RWPE2 (cell line): ENCODE results near the gene HHAT.
"Not testable (repeated sequence)": the region's sequence is repeated elsewhere in the genome, so short reads cannot be mapped to it uniquely, and the experiment has no call there.

Experiments
- ATAC-seq: fragments of 200-7000 bp; cut with Tn5 transposase; 3 replicates; pipeline ENCODE4 v1.9.1; 2021; ENCODE audit warnings: low read depth
- DNase-seq: peaks from one replicate; pipeline ENCODE4 v3.0.0-alpha.2; 2020; ENCODE audit warnings: low spot score
- H3K27ac ChIP-seq: fragments of 450-650 bp; 2 replicates; pipeline ENCODE4 v1.5.1; 2017; ENCODE audit warnings: mild to moderate bottlenecking; ENCODE audit not compliant: poor library complexity, severe bottlenecking
- H3K27me3 ChIP-seq: fragments of 250-450 bp; sonication (Bioruptor Pico); 2 replicates; pipeline ENCODE4 v1.5.1; 2021; ENCODE audit warnings: mild to moderate bottlenecking, moderate library complexity; ENCODE audit not compliant: insufficient read depth, poor library complexity, severe bottlenecking
- H3K36me3 ChIP-seq: fragments of 250-450 bp; sonication (Bioruptor Pico); 2 replicates; pipeline ENCODE4 v1.5.1; 2020; ENCODE audit warnings: low read depth, mild to moderate bottlenecking, moderate library complexity
- H3K4me1 ChIP-seq: fragments of 250-450 bp; sonication (Bioruptor Pico); 2 replicates; pipeline ENCODE4 v1.5.1; 2021; ENCODE audit warnings: mild to moderate bottlenecking, moderate library complexity; ENCODE audit not compliant: insufficient read depth, poor library complexity, severe bottlenecking
- H3K4me3 ChIP-seq: fragments of 250-450 bp; sonication (Bioruptor Pico); 2 replicates; pipeline ENCODE4 v1.5.1; 2021; ENCODE audit warnings: mild to moderate bottlenecking, moderate library complexity; ENCODE audit not compliant: severe bottlenecking
- H3K9me3 ChIP-seq: fragments of 250-450 bp; sonication (Bioruptor Pico); 2 replicates; pipeline ENCODE4 v1.5.1; 2021; ENCODE audit warnings: mild to moderate bottlenecking, moderate library complexity; ENCODE audit not compliant: severe bottlenecking
- TF ChIP-seq, protein P1 (sequence below): fragments of 450-650 bp; IDR thresholded peaks from one replicate; pipeline ENCODE4 v1.5.1; 2017; ENCODE audit warnings: mild to moderate bottlenecking, moderate library complexity; ENCODE audit not compliant: poor library complexity, severe bottlenecking

HHAT gene

DNA sequence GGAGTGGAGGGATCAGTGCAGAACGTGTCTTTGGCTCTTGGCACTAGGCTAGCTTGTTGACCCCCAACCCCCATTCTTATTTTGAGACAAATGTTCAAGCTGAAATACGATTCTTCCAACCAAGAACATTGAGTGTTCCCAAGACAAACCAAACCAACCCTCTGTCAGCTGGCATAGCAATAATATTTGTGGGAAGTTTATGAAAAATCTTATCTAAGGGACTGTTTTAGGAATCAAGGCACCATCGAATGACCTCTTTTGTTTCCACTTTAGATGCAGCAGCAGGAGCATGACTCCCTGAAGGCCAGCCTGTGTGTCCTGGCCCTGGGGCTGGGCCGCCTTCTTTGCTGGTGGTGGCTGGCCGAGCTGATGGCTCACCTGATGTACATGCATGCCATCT, 89.2 kb downstream of the HHAT start:
- H3K4me3 ChIP-seq: no peak overlapping the region
- TF ChIP-seq, protein P1, sequence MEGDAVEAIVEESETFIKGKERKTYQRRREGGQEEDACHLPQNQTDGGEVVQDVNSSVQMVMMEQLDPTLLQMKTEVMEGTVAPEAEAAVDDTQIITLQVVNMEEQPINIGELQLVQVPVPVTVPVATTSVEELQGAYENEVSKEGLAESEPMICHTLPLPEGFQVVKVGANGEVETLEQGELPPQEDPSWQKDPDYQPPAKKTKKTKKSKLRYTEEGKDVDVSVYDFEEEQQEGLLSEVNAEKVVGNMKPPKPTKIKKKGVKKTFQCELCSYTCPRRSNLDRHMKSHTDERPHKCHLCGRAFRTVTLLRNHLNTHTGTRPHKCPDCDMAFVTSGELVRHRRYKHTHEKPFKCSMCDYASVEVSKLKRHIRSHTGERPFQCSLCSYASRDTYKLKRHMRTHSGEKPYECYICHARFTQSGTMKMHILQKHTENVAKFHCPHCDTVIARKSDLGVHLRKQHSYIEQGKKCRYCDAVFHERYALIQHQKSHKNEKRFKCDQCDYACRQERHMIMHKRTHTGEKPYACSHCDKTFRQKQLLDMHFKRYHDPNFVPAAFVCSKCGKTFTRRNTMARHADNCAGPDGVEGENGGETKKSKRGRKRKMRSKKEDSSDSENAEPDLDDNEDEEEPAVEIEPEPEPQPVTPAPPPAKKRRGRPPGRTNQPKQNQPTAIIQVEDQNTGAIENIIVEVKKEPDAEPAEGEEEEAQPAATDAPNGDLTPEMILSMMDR: no peak
- no peak for DNase-seq
- no peaks in the 10 kb centered on the region for H3K36me3 ChIP-seq
- no peaks in the 10 kb centered on the region for H3K4me1 ChIP-seq
- no peak for ATAC-seq
- no peaks in the 10 kb centered on the region for H3K27me3 ChIP-seq
- H3K9me3 ChIP-seq: no peaks in the 10 kb centered on the region
- no peak overlapping the region for H3K27ac ChIP-seq

DNA sequence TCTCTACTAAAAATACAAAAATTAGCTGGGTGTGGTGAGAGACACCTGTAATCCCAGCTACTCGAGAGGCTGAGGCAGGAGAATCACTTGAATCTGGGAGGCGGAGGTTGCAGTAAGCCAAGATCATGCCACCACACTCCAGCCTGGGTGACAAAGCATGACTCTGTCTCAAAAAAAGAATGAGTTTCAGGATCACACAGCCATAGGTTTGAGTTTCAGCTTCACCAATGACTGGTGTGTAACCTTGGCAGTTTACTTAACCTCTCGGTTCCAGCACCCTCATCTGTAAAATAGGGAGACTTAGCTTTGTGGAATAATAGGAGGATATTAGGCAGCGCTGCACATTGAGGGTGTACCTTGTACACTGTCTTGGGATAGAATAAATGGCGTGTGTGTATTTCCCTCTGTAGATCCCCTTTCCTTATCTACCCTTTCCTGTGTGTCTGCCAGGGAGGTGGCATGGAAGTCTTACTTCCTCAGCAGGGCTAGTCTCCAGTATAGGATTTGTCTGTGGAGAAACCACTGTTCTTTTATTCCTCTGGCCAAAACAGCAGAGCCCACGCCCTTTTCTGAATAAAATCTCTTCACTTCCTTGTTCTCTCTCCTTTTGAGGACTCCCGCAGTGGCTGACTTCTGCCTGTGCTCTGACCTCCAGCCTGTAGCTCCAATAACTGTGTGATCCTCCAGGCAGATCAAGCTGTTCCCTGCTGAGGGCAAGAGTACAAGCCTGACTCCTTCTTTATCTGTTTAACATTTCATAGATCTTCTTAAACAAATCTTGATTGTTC, 90.4 kb downstream of the HHAT start:
- Histone ChIP-seq H3K4me1 (no peaks in the 10 kb centered on the region), H3K36me3 (no peaks in the 10 kb centered on the region), H3K9me3 (no peaks in the 10 kb centered on the region), H3K4me3 (no peak overlapping the region), H3K27me3 (no peaks in the 10 kb centered on the region), H3K27ac (no peak overlapping the region)
- no peak for ATAC-seq
- DNase-seq: no peak
- TF ChIP-seq, protein P1: no peak

DNA sequence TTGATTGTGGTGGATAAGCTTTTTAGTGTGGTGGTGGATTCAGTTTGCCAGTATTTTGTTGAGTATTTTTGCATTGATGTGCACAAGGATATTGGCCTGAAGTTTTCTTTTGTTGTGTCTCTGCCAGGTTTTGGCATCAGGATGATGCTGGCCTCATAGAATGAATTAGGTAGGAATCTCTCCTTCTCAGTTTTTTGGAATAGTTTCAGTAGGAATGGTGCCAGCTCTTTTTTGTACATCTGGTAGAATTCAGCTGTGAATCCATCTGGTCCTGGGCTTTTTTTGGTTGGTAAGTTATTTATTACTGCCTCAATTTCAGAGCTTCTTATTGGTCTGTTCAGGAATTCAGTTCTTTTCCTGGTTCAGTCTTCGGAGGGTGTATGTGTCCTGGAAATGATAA, 98.0 kb downstream of the HHAT start:
- not testable (repeated sequence) for ATAC-seq, H3K27ac ChIP-seq, DNase-seq, H3K27me3 ChIP-seq, H3K9me3 ChIP-seq, H3K36me3 ChIP-seq, H3K4me3 ChIP-seq, H3K4me1 ChIP-seq

DNA sequence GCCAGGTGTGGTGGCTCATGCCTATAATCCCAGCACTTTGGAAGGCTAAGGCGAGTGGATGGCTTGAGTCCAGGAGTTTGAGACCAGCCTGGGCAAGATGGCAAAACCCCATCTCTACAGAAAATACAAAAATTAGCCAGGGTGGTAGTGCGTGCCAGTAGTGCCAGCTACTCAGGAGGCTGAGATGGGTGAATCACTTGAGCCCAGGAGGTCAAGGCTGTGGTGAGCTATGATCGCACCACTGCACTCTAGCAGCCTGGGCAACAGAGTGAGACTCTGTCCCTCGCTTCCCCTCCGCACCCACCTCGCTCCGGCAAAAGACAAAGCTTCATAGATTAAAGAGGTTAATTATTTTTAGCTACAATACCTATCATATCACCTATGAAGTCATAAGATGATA, 100.0 kb downstream of the HHAT start:
- Histone ChIP-seq H3K27me3 (no peaks in the 10 kb centered on the region), H3K4me1 (no peaks in the 10 kb centered on the region), H3K4me3 (no peak overlapping the region), H3K36me3 (no peaks in the 10 kb centered on the region), H3K27ac (no peak overlapping the region), H3K9me3 (no peaks in the 10 kb centered on the region)
- no peak for ATAC-seq
- TF ChIP-seq, protein P1: no peak
- DNase-seq: no peak

DNA sequence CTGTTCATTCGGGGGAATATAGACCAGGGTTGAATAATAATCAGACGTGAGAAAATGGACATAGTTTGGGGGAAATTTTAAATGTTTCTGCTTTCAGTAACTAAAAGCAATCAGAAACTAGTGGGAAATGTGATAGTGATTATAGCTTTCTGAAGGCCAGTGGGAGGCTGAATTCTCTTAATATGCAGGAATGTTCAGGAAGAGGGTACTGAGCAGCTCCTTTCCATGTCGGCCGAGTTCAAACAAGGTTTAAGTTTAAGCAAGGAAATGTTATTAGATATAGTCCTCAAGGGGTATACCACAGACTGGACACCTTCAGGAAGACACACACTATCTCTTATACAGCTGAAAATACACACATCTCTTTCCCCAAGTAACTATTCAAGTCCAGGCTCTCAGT, 105.5 kb downstream of the HHAT start:
- no peak for DNase-seq
- Histone ChIP-seq H3K27me3 (no peaks in the 10 kb centered on the region), H3K36me3 (no peaks in the 10 kb centered on the region), H3K4me1 (no peaks in the 10 kb centered on the region), H3K9me3 (no peaks in the 10 kb centered on the region), H3K27ac (no peak overlapping the region), H3K4me3 (no peak overlapping the region)
- ATAC-seq: no peak
- TF ChIP-seq, protein P1: no peak
